T follicular helper cell (primary cell): ENCODE results near the gene SEMA7A.

ENCODE experiments used
- DNase-seq: peaks from one replicate; pipeline ENCODE4 v3.0.0-alpha.2; 2020; ENCODE audit warnings: low read depth

Gene SEMA7A

DNA sequence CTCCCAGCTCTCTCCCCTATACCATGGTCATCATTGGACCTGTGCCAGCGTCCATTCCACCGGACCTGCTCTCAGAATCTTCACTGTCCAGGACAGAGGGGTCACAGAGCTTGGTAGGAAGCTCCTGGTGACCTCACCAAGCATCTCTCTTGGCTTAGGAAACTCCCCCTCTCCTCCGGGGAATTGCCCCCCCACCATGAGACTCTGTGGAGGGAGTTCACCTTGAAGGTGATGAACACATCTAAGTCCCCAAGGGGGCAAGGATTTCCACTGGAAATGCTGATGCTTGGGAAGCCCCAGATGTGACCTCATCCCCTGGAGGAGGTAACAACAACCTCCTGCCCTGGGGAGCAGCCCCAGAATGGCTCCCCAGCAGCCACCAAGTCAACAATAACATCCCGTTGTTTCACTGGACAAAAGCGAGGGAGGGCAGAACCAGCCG is 3.2 kb downstream of the SEMA7A start:
- no peak for DNase-seq

DNA sequence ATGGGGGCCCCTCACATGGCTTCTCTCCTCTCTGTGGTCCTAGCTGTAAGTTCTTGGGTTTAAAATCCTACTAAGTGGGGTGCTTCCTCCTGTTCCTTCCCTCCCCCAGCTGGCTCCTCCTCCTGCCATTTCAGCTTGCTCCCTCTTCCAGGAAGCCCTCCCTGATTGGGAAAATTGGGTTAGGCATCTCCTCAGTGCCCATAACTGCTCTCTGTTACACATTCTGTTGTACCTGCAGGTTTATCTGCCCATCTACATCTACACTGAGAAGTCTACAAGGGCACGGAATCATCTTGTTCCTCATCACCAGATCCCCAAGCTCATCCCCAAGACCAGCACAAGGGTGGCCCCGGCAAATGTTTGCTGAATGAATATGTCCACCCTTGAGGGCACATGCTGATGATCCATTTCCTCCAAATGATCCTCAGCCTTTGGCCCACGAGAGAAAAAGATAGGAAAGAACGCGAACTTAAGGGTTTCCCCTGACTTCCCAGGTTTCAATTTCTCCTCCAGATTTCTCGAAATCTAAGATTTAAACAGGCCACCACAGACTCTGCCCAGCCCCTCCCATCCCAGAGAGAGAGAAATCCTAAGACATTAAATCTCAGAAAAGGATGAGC is 3.9 kb downstream of the SEMA7A start:
- DNase-seq = no peak

DNA sequence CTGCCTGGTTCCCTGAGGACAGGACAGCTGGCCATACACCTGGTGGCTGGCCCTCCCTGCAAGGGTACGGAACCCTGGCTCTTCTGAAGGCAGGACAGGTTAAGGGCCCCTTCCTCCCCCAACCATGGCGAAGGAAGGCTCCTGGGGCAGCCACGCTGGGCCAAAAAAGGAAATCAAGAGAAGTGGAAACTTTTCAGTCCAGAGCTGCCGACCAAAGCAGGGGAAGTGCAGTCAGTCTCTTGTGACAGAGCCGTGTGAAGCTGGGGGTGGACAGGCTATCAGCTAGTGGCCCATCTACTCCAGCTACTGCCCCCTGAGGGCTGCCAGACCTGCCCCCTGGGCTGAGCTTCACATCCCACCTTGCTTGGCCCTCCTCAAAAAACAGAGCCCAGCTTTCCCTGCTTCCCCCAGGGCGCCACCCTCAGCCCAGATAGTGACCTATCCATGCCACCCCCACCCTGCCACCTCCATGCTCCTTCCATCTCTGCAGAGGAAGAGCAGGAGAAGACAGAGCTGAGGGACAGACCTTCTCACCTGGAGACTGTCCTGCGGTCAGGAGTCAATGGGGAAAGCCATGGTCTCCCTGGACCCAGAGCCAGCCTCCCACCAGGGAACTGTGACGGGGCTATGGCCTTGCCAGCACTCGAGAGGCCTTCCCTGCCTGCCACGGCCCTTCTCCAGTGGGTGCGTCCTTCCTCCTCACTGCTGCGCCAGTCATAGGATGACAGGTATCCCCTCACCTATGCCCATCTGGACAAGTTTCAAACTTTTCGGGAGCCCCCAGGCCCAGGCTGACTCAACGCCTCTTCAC is 4.6 kb downstream of the SEMA7A start:
- no peak for DNase-seq

DNA sequence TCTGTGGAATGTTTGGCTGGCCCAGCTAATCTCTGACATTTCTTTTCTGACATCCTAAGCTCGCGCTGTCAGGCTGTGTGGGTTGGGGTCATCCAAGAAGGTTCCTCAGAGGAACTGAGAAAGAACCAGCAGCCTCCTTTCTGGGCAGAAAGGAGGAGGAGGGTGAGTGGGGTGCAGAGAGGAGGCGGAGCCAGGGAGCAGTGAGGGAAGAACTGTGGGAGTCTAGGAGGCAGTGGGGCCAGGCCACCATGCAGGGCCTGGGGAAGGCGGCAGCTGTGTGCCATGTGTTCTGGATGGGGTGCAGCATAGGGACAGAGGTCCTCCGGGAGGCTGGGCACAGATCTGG is 5.3 kb downstream of the SEMA7A start:
- DNase-seq = no peak

DNA sequence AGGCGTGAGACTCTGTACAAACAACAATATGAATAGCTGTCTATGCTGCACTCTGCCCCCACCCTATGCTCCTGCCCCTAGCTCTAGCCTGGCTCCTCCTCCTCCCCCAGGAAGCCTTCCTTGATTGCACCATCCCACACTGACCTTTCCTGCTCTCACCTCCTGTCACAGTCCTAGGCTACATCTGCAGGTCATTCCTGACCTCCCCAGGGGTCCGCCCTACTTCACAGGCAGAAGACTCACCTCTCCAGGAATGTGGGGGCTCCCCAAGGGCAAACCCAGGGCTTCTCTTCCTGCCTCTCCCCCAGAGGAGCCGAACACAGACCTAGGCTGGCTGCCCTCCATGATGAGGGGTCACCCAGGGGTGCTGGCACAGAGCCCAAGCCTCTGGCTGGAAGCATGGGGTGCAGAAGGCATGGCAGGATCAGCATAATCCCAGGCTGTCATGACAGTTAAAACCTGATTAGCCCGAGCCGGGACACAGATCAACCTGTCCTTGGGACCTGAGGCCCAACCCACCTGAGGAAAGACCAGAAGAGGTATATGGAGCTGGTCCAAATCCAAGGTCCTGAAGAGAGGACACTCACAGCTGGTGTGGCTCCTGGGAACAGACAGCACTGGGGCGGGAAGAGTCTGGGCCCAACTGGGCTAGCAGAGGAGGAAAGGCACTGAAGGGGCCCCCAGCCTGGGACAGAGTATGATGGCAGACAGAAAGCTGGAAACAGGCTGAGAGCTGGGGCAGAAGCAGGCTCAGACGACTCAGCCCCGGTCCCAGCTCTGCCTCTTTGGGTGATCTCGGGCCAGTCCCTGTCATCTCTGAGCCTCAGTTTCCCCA is 5.9 kb downstream of the SEMA7A start:
- DNase-seq = no peak

DNA sequence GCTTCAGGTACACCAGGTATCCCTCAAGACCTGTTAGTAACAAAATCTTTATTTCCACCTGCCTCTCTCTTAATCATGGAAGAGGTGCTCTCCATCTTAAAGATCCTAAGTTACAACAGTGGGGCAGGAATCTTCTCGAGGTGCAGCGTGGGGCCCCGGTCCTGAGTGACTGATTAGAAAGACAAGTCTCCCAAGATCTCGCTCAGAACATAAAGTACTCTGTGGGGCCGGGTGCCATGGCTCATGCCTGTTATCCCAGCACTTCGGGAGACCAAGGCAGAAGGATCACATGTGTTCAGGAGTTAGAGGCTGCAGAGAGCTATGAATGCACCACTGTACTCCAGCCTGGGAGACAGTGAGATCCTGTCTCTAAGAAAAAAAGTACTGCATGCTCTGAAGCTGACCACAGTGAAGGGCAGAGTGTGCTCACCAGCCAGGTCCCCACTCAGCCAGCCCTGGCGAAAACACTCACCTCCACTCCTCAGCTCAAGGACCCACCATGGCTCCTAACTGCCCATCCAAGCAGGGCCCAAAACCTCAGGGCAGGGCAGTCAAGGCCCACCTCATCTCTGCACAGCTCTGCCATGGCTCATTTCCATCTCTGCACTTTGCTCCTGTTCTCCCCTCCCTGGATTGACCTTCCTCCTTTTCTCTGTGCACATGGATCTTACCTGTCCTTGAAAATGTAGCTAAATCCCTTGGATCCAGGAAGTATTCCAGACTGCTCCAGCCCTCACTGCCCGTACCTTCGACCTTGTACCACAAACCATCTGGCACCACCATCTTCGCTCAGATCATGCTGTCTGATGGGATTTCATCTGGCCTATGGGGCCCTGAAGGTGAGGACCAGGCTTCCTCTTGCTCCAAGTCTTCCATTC is 7.1 kb downstream of the SEMA7A start:
- no peak for DNase-seq

DNA sequence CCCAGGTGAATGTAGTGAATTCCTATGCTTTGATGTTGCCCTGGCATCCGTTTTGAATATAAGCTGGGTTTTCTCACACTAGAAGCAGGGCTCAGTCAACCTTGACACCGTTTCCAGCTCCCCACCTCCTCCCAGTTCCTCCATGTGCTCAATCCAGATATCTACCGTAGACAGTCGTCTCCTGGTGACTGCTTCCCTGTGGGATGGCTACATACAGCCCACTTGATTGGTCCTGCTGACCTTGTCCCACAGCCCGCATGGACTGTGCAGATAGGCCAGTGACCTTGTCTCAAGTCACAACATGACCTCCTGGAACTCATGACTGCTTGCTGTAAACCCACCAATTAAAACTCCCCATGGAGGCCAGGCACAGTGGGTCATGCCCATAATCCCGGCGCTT is 8.1 kb downstream of the SEMA7A start:
- no peak for DNase-seq

DNA sequence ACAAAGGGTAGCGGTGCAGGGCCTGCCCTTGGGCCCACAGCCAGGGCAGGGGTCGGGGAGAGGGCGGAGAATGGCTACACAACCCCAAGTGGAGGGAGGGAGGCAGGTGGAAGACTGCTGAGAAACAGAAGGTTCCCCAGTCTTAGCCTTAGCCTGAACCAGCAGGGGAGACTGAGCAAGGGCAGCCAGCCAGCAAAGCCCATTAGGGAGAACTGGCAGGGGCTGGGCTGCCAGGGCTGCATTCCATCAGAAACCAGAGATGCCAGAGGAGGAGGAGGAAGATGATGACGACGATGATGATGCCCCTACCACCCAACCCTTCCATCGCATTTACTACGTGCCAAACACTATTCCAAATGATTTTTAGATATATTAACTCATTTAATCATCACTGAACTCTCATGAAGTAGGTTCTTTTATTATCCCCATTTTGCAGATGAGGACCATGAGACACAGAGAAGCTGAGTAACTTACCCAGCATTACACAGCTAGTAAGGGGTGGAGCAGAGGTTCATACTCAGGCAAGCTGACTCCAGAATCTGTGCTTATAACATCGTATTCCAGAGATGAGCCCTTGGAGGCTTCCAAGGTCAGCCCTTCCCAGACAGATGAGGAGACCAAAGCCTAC is 8.7 kb downstream of the SEMA7A start:
- DNase-seq = no peak

DNA sequence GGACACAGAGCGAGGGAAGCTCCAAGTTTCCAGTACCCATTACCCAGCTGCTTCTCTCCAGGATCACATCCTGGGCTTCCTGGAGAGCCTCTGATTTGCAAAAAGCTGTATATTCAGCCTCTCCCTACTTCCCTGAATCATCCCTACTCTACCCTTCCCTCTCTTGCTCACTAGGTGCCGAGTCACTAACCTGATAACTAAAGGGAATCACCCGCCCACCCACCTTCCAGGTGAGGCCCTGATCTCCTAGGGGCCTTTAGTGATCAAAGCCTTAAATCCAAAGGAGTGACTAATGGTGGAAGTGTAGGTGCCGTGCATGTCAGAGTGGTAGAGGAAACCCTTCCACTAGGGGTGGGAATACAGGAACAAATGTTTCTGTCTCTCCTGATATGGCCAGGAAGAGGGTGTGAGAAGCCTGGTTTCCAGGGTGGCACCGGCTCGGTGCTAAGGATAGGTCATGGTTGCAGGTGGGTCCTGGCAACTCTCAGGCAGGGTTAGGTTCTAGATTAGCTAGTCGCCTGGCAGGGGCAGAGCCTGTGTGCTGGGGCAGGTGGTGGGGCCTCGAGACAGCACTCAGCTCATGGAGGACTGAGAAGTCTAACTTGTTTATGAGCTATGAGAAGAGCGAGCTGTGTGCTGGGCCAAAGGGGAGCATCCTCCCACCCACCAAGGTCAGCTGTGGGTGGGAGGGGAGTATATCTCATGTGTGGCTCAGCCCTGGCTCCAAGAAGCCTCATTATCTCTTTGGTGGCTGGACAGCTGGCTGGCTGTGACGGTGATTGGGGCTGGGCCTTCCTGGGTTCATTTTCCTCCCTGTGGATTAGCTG is 10.1 kb downstream of the SEMA7A start:
- no peak for DNase-seq

DNA sequence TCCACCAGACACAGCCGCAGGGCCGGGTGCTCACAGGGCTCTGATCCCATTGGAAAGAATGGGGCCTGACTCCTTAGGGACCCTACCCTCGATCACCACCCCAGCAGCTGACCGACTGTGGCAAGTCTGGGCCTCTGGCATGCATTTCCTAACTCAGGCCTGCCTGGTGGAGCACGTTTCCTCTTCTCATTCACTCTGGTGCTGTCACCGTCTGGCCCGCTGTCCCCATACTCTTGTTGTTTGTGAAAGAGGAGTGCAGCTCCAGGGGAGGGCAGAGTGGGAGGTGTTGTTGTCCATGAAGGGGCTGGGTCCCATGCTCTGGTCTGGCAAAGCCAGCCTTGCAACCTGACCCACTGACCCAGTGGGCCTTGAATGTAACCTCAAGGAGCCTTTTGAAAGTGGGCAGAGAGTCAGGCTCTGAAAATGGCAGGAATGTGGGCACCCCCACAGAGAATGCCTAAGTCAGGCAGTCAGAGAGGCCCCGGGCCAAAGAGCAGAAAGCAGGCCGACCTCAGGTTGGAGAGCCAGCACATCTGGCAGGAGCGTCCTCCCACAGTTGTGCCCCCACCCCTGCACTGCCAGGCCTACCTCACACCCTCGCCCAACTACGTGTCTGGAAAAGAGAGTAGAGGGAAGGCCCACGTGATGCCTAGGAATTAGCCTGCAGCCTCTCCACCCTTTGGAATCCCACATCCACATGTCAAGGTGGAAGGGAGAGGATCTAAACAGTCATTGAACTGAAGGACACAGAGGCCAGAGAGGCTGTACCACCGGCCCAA is 10.9 kb downstream of the SEMA7A start:
- DNase-seq = no peak

DNA sequence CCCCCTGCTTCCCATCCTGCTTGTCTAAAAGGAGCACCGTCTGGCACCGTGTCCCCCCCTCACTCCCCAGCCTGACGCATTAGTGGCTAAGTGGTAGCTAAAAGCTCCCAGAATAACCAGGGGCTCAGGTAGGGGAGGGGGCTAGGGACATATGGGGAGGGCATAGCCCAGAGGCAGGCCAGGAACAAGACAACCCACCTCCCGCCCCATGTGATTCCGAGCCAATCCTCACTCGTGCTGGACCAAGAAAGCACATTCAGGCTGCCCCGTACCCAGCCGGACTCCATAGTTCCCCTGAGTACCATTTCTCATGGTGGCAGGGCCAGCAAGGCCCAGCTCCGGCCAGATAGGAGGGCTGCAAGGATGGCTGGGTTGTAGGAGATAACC is 11.5 kb downstream of the SEMA7A start:
- no peak for DNase-seq

DNA sequence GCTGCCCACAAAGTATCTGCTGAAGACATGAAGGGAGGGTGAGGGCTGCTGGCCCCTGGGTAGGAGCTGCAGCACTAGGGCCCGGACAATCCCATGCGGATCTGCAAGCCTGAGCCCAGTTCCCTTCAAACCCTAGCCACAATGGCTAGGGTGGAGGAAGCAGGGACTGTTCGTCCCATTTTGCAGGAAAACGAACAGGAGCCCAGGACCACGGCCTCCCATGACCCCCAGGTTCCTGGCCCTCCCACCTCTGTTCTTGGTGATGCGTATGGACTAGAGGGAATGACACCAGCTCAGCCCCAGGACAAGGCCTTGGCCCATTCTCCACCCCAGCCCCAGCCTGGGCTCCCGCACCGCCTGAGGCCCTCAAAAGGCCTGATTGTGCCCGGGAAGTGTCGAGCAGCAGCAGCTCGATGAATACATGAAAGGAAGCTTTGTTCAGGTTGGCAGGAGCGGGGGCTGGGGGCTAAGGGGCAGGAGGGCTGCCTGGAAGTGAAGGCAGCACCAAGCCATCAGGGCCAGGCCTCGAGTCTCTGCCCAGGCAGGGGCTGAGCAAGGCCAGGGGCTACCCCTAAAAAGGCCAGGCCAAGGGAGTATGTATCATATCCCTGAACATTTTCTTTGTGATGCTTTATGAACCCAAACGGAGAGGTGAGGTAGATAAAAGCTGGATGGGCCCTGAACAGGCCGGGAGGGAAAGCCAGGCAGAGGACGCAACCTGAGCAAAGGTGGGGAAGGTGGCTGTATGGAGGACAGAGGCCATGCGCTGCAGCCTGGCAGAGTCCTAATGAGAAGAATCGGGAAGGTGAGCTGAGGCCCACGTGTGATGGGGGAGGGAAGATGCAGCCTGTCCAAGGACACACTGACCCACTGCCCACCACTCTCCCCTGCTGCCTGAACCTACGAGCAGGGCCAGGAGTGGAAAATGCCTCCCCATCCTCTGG is 12.2 kb downstream of the SEMA7A start:
- no peak for DNase-seq

DNA sequence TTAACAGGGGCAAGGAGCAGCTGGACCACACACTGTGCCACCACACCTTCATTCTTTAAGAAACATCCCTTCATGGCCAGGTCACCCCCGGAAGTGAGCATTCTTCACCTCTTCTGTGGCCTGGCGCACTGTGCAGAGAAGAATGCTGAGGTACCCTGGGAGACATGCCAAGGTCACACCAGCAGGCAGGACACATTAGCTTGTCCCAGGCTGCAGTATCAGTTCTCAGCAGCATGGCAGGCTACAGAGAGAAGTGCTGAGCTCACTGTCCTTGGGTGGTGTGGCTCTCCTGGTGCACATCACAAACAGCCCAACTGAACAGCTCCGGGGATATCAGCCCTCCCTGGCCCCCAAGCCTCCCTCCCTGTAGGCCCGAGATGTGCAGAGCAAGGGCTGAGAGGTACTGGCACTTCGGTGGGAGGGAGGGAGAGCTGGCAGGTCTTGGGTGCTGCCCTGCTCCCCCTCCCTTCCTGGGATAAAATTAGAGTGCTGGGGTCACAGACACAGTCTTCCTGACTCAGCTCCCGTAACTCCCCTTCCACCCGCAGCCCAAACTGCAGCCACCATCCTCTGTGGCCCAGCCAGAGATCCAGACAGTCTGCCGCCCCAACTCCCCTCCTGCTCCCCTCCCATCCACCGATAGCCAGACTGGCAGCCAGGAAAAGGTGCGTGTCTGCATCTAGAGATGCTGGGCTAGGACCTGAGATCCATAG is 13.4 kb downstream of the SEMA7A start:
- DNase-seq = no peak

DNA sequence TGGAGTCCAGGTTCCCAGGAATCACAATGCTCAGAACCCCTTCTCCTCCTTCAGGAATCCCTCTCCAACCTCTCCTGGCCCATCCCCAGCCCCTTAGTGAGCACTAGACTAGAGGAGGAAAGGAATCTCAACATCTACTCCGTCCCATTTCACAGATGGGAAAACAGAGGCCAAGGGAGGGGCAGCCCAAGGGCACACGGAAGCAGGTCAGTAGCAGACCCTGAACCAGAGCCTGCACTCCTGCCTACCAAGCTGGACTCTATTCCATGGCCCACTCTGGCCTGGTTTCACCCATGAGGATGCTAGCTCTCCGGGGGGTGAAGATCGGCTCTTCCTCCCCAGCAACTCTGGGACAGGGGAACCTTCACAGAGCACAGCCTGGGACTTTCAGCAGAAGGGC is 14.3 kb downstream of the SEMA7A start:
- no peak for DNase-seq

DNA sequence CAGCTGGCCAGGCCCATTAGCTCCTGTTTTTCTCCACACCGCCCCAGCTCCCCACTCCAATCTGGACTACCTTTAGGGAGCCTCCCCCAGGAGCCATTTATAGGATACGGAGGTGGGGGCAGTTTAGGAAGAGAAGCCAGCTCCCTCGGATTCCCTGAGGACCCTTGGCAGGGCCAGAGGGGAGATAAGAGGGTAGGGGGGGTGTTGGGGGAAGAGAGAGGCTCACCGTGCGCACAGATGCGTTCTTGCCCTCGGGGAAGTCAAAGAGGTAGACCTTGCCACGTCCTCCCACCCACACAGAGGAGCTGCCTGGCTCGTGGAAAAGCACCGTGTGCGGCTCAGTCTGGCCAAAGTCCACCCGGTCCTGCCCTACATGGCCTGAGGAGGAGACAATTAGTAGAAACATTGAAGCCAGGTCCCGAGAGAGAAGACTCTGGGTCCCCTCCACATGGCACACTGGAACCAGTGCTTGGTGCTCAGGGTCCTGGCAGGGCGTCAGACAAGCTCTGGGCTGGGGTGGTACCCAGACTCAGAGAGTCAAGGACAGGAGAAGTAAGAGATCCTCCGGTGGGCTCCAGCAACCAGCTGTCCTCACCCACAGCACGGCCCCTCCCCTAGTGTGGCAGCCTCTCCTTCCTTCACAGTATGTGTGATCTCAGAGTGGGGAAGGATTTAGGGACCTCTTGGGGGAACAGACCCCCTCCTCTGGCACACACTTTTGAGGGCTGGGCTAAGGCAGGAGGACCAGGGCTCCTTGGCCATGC is 15.0 kb downstream of the SEMA7A start:
- DNase-seq = no peak

DNA sequence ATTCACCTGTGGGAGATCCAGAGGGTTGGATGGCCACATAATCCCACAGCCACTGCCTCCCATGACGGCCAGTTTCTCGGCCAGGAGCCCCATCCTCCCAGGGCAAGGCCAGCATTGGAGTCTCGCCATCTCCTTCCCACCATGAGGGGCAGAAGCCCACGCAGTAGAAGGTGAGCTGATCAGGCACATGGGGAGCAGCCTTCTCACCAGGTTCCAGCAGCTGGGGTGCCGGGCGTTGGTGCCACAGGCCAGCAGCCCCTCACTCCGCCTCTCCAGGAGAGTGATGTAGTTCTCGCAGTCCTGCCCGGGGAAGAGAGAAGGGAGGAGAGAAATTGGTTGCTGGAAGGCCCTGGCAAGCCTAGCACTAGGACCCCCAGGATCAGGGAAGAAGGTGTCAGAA is 16.1 kb downstream of the SEMA7A start:
- no peak for DNase-seq

DNA sequence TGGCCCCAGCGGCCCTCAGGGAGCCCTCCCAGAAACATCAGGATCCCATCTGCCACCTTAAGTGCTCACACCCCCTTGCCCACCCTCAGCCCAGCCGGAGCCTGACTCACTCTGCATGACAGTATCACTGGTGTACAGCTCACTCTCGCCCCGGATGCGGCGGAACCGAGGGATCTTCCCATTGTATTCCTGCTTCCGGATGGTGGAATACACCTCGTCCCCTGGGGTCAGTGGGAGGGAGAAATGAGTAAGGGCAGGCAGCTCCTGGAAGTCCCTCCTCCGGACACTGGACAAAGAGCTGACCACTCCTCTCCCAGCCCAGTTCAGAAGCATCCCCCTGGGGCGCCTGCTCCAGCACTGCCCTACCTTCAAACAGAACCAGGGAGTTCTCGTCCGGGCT is 16.5 kb downstream of the SEMA7A start:
- no peak for DNase-seq
